ENCODE results near the gene ATG2B.

DNA sequence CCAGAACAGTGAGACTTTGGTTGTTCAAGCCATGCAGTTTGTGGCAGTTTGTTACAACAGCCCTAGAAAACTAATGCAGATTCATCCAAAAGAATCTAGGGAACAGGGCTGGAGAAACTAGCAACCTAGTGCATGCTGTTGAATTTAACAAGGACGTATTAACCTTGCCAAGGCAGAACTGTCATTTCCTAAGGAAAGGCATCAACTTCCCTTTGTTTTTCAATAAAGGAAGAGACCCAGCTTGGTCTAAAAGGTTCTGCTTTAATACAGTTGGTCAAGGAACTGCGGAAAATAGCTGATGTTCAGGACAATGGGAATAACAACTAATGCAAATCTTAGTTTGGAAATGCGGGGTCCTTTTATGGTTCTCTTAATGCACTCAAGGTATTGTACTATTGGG lies 40.3 kb upstream of the ATG2B start:
- no peak for TF ChIP-seq CTCF (IDR thresholded peaks at IDR 0.05)
- no peak for TF ChIP-seq POLR2A (IDR thresholded peaks at IDR 0.05)

All from thyroid gland (tissue), 4 donors.